ENCODE measurements around the gene RFTN2. TPM values are rescaled to one million over a fixed set of nuclear protein-coding genes. Genes with fewer than 3 reads are reported as not detected.

Gene RFTN2
- total RNA-seq, 2 donors from 2014 or later: 0.55 TPM

GRCh38 chr2:197673606-197674005 is 1.8 kb downstream of the RFTN2 start:
- 60% methylated on average over 1 of the region's 1 CpG; no CpG with 5 or more reads in 1 of the 2 experiments for WGBS, 2 experiments (ENCODE audit: insufficient coverage in 1 of 2, insufficient read length in 1 of 2)
- H3K36me3 Mint-ChIP-seq (ENCODE audit: low read depth): no peaks in the 10 kb centered on the region
- no peaks in the 10 kb centered on the region for H3K9me3 ChIP-seq (ENCODE audit: control insufficient read depth, low read length)
- H3K9me3 Mint-ChIP-seq: no peaks in the 10 kb centered on the region
- TF ChIP-seq CTCF (conservative IDR thresholded peaks at IDR 0.05): no peak
- DNase-seq: no peak
- no peak overlapping the region for H3K27ac Mint-ChIP-seq
- H3K27ac ChIP-seq (ENCODE audit: low read depth, low read length): peak overlapping the region; percentile 56
- H3K4me1 Mint-ChIP-seq: peaks cover 16% of the 10 kb centered on the region
- H3K4me1 ChIP-seq (ENCODE audit: control insufficient read depth, insufficient read depth, low read length): no peaks in the 10 kb centered on the region
- H3K4me3 ChIP-seq (ENCODE audit: low read length): peak overlapping the region; percentile 51
- H3K27me3 ChIP-seq (ENCODE audit: control insufficient read depth, insufficient read depth, low read length, poor library complexity, severe bottlenecking): no peaks in the 10 kb centered on the region
- no peak overlapping the region for H3K4me3 Mint-ChIP-seq
- H3K36me3 ChIP-seq (ENCODE audit: control insufficient read depth, insufficient read depth, low read length): no peaks in the 10 kb centered on the region
- no peaks in the 10 kb centered on the region for H3K27me3 Mint-ChIP-seq (ENCODE audit: insufficient read depth)
- no peak overlapping the region for H3K9ac ChIP-seq (ENCODE audit: extremely low read depth, low read length, poor library complexity, severe bottlenecking)

GRCh38 chr2:197673106-197673505 is 2.3 kb downstream of the RFTN2 start:
- no peaks in the 10 kb centered on the region for H3K27me3 Mint-ChIP-seq (ENCODE audit: insufficient read depth)
- H3K36me3 Mint-ChIP-seq (ENCODE audit: low read depth): no peaks in the 10 kb centered on the region
- TF ChIP-seq CTCF (conservative IDR thresholded peaks at IDR 0.05): no peak
- no peak overlapping the region for H3K4me3 Mint-ChIP-seq
- H3K27me3 ChIP-seq (ENCODE audit: control insufficient read depth, insufficient read depth, low read length, poor library complexity, severe bottlenecking): no peaks in the 10 kb centered on the region
- H3K9ac ChIP-seq (ENCODE audit: extremely low read depth, low read length, poor library complexity, severe bottlenecking): no peak overlapping the region
- H3K36me3 ChIP-seq (ENCODE audit: control insufficient read depth, insufficient read depth, low read length): no peaks in the 10 kb centered on the region
- peak; percentile 48 for DNase-seq
- H3K4me1 ChIP-seq (ENCODE audit: control insufficient read depth, insufficient read depth, low read length): no peaks in the 10 kb centered on the region
- H3K4me1 Mint-ChIP-seq: peaks cover 16% of the 10 kb centered on the region
- H3K4me3 ChIP-seq (ENCODE audit: low read length): no peak overlapping the region
- no peaks in the 10 kb centered on the region for H3K9me3 ChIP-seq (ENCODE audit: control insufficient read depth, low read length)
- 85 to 88% methylated on average over 4 to 5 of the region's 5 CpGs for WGBS, 2 experiments (ENCODE audit: insufficient coverage in 1 of 2, insufficient read length in 1 of 2)
- peak overlapping the region; percentile 56 for H3K27ac ChIP-seq (ENCODE audit: low read depth, low read length)
- H3K27ac Mint-ChIP-seq: no peak overlapping the region
- no peaks in the 10 kb centered on the region for H3K9me3 Mint-ChIP-seq

- H3K9me3 Mint-ChIP-seq: peaks cover 1% of the 10 kb centered on the region
- no peak for DNase-seq
- no peaks in the 10 kb centered on the region for H3K4me1 ChIP-seq (ENCODE audit: control insufficient read depth, insufficient read depth, low read length)
- 94% methylated on average over 1 of the region's 1 CpG; no CpG with 5 or more reads in 1 of the 2 experiments for WGBS, 2 experiments (ENCODE audit: insufficient coverage in 1 of 2, insufficient read length in 1 of 2)
- H3K27ac Mint-ChIP-seq: no peak overlapping the region
- no peaks in the 10 kb centered on the region for H3K36me3 Mint-ChIP-seq (ENCODE audit: low read depth)
- peaks cover 1% of the 10 kb centered on the region for H3K9me3 ChIP-seq (ENCODE audit: control insufficient read depth, low read length)
- no peaks in the 10 kb centered on the region for H3K27me3 ChIP-seq (ENCODE audit: control insufficient read depth, insufficient read depth, low read length, poor library complexity, severe bottlenecking)
- H3K27me3 Mint-ChIP-seq (ENCODE audit: insufficient read depth): no peaks in the 10 kb centered on the region
- no peak for TF ChIP-seq CTCF (conservative IDR thresholded peaks at IDR 0.05)
- H3K4me1 Mint-ChIP-seq: peaks cover 16% of the 10 kb centered on the region
- no peak overlapping the region for H3K9ac ChIP-seq (ENCODE audit: extremely low read depth, low read length, poor library complexity, severe bottlenecking)
- H3K4me3 Mint-ChIP-seq: no peak overlapping the region
- H3K27ac ChIP-seq (ENCODE audit: low read depth, low read length): no peak overlapping the region
- no peak overlapping the region for H3K4me3 ChIP-seq (ENCODE audit: low read length)
- H3K36me3 ChIP-seq (ENCODE audit: control insufficient read depth, insufficient read depth, low read length): no peaks in the 10 kb centered on the region
These were observed 3.0 kb downstream of the RFTN2 start for GRCh38 chr2:197672371-197672893.

Data from endodermal cell (in vitro differentiated cells).